Loucy (cell line): Measurements from ENCODE around the gene PTGER3.

Experiments used
- H2AFZ ChIP-seq: fragments of 200-600 bp; sonication (generic); 2 replicates; pipeline ENCODE4 v1.6.0; 2016; ENCODE audit warnings: antibody characterized with exemption, mild to moderate bottlenecking, low read length, moderate library complexity
- H3F3A ChIP-seq: fragments of 200-600 bp; 2 replicates; pipeline ENCODE4 v1.6.0; 2016; ENCODE audit warnings: antibody characterized with exemption, low read depth, mild to moderate bottlenecking
- H3K27me3 ChIP-seq: fragments of 200-600 bp; sonication (generic); 2 replicates; pipeline ENCODE4 v1.6.1; 2014; ENCODE audit warnings: low read length, mild to moderate bottlenecking; ENCODE audit not compliant: insufficient read depth, poor library complexity, severe bottlenecking
- H3K36me3 ChIP-seq: fragments of 200-600 bp; sonication (generic); 2 replicates; pipeline ENCODE4 v1.6.1; 2016; ENCODE audit warnings: low read length; ENCODE audit not compliant: insufficient read depth
- H3K4me1 ChIP-seq: fragments of 200-600 bp; sonication (generic); 2 replicates; pipeline ENCODE4 v1.5.1; 2014; ENCODE audit warnings: low read length, mild to moderate bottlenecking; ENCODE audit not compliant: insufficient read depth, poor library complexity, severe bottlenecking
- H3K4me2 ChIP-seq: fragments of 200-600 bp; sonication (generic); 2 replicates; pipeline ENCODE4 v1.6.0; 2014; ENCODE audit warnings: antibody characterized with exemption, low read length, low read depth, mild to moderate bottlenecking; ENCODE audit not compliant: poor library complexity, severe bottlenecking
- H3K4me3 ChIP-seq: fragments of 200-600 bp; sonication (generic); 2 replicates; pipeline ENCODE4 v1.5.1; 2014; ENCODE audit warnings: low read length, mild to moderate bottlenecking, mixed read lengths; ENCODE audit not compliant: poor library complexity, severe bottlenecking
- H3K79me2 ChIP-seq: fragments of 200-600 bp; sonication (generic); 2 replicates; pipeline ENCODE4 v1.6.1; 2014; ENCODE audit warnings: low read length; ENCODE audit not compliant: insufficient read depth
- H3K9ac ChIP-seq: fragments of 200-600 bp; sonication (generic); 2 replicates; pipeline ENCODE4 v1.6.0; 2014; ENCODE audit warnings: mild to moderate bottlenecking, low read depth, low read length, moderate library complexity; ENCODE audit not compliant: poor library complexity, severe bottlenecking
- H3K9me2 ChIP-seq: fragments of 200-600 bp; sonication (generic); replicated peaks from 2 replicates; pipeline ENCODE4 v1.6.1; 2016; ENCODE audit warnings: low read depth, low read length, mixed read lengths
- H3K9me3 ChIP-seq: fragments of 200-600 bp; sonication (generic); 2 replicates; pipeline ENCODE4 v1.6.1; 2014; ENCODE audit warnings: mild to moderate bottlenecking, antibody characterized with exemption, low read length, low read depth; ENCODE audit not compliant: insufficient read depth
- H4K20me1 ChIP-seq: fragments of 200-600 bp; sonication (generic); 2 replicates; pipeline ENCODE4 v1.6.0; 2014; ENCODE audit warnings: antibody characterized with exemption, low read length, mild to moderate bottlenecking; ENCODE audit not compliant: insufficient read depth, poor library complexity, severe bottlenecking
- EZH2phosphoT487 ChIP-seq: fragments of 200-600 bp; IDR thresholded peaks from 2 replicates; pipeline ENCODE4 v1.6.1; 2018; ENCODE audit warnings: antibody characterized with exemption, mild to moderate bottlenecking, moderate library complexity, borderline replicate concordance
- TF ChIP-seq, protein P1 (sequence below): fragments of 200-600 bp; sonication (generic); conservative IDR thresholded peaks from 2 replicates; pipeline ENCODE4 v1.5.1; 2014; ENCODE audit warnings: mild to moderate bottlenecking, antibody characterized with exemption, low read length

The PTGER3 gene

DNA sequence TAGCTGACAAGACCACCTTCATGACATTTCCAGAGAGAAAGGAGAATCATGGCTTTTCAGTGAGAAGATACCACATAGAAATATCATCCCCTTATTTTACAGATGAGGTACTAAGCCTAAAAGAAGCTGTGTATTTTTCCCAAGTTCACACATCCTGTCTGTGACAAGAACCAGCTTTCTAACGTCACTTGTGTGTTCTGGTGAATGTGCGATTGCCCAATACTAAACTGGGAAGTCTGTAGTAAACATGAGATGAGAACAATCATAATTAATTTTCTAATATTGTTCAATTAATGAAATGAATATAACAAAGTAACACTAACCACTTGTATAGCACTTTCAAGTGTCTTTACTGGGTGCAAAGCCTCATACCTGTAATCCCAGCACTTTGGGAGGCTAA lies 46.0 kb downstream of the PTGER3 start:
- H3K36me3 ChIP-seq: no peaks in the 10 kb centered on the region
- H3K27me3 ChIP-seq: no peaks in the 10 kb centered on the region
- TF ChIP-seq, protein P1, sequence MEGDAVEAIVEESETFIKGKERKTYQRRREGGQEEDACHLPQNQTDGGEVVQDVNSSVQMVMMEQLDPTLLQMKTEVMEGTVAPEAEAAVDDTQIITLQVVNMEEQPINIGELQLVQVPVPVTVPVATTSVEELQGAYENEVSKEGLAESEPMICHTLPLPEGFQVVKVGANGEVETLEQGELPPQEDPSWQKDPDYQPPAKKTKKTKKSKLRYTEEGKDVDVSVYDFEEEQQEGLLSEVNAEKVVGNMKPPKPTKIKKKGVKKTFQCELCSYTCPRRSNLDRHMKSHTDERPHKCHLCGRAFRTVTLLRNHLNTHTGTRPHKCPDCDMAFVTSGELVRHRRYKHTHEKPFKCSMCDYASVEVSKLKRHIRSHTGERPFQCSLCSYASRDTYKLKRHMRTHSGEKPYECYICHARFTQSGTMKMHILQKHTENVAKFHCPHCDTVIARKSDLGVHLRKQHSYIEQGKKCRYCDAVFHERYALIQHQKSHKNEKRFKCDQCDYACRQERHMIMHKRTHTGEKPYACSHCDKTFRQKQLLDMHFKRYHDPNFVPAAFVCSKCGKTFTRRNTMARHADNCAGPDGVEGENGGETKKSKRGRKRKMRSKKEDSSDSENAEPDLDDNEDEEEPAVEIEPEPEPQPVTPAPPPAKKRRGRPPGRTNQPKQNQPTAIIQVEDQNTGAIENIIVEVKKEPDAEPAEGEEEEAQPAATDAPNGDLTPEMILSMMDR: no peak
- no peak for TF ChIP-seq EZH2phosphoT487
- peaks cover 20% of the 10 kb centered on the region for H3K4me1 ChIP-seq
- no peaks in the 10 kb centered on the region for H3K79me2 ChIP-seq
- H3F3A ChIP-seq: no peaks in the 10 kb centered on the region
- H3K9ac ChIP-seq: no peak overlapping the region
- H4K20me1 ChIP-seq: no peaks in the 10 kb centered on the region
- H3K9me2 ChIP-seq: no peaks in the 10 kb centered on the region
- H3K4me2 ChIP-seq: no peak overlapping the region
- H3K9me3 ChIP-seq: no peaks in the 10 kb centered on the region
- H2AFZ ChIP-seq: no peak overlapping the region
- H3K4me3 ChIP-seq: no peak overlapping the region

DNA sequence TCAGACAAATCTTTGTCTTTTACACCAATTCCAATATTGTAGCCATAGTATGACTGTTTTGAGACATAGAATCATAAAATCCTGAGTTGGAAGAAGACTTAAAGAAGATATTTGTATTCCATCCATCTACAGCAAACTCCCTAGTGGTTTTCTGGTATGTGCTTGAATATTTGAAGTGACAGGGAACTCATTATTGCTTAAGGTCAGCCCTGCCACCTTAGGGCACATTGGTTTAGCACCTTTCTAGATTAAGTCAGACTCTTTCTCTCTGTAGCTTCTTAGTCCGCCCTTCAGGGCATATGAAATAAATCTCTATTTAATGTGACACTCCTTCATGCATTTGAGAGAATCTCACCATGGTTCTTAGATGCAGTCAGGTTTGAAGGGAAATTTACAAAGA lies 49.8 kb downstream of the PTGER3 start:
- TF ChIP-seq, protein P1: no peak
- TF ChIP-seq EZH2phosphoT487: no peak
- no peaks in the 10 kb centered on the region for H3K27me3 ChIP-seq

GRCh38 chr1:70994753-70995268 lies 52.8 kb downstream of the PTGER3 start:
- peaks cover 30% of the 10 kb centered on the region for H3K4me1 ChIP-seq
- no peaks in the 10 kb centered on the region for H3K27me3 ChIP-seq
- no peaks in the 10 kb centered on the region for H4K20me1 ChIP-seq
- no peak overlapping the region for H3K4me3 ChIP-seq
- no peaks in the 10 kb centered on the region for H3K36me3 ChIP-seq
- no peak overlapping the region for H3K9ac ChIP-seq
- H3K79me2 ChIP-seq: no peaks in the 10 kb centered on the region
- H3K9me3 ChIP-seq: no peaks in the 10 kb centered on the region
- no peaks in the 10 kb centered on the region for H3K9me2 ChIP-seq
- H3F3A ChIP-seq: no peaks in the 10 kb centered on the region; the same call in 1 of the 2 replicates
- no peak for TF ChIP-seq EZH2phosphoT487
- TF ChIP-seq, protein P1: peak; percentile 31; the same call in 1 of the 2 replicates
- H2AFZ ChIP-seq: no peak overlapping the region
- peak overlapping the region; percentile 51 for H3K4me2 ChIP-seq

More for the DNA sequence above, 49.8 kb downstream of the PTGER3 start:
- no peaks in the 10 kb centered on the region; the same call in 1 of the 2 replicates for H3F3A ChIP-seq
- no peaks in the 10 kb centered on the region for H3K36me3 ChIP-seq
- no peaks in the 10 kb centered on the region for H3K9me3 ChIP-seq
- no peaks in the 10 kb centered on the region for H3K9me2 ChIP-seq
- H3K4me3 ChIP-seq: no peak overlapping the region
- peaks cover 40% of the 10 kb centered on the region for H3K4me1 ChIP-seq
- no peak overlapping the region for H3K9ac ChIP-seq
- no peaks in the 10 kb centered on the region for H3K79me2 ChIP-seq
- no peak overlapping the region for H2AFZ ChIP-seq
- H3K4me2 ChIP-seq: no peak overlapping the region
- H4K20me1 ChIP-seq: no peaks in the 10 kb centered on the region
